GM12878 (cell line): ENCODE results near the gene ART5. TPM values are rescaled to one million over a fixed set of nuclear protein-coding genes. Genes with fewer than 3 reads are reported as not detected.

Source experiments
- ATAC-seq: fragments of 200-7000 bp; cut with Tn5 transposase; 3 replicates; pipeline ENCODE4 v1.9.1; 2020; ENCODE audit warnings: mild to moderate bottlenecking, moderate library complexity
- BruUV-seq: library from RNA; stranded (reverse); fragments of 400-500 nt; replicated peaks from 2 replicates; lab custom pipeline; 2021; lab: Mats Ljungman, UMichigan
- CTCF ChIA-PET: fragments of 300-600 bp; sonication (Branson Sonifier 250); formaldehyde crosslinking; extraction: SDS; loops from one replicate; lab custom pipeline; 2021; ENCODE audit warnings: inconsistent platforms; lab: Yijun Ruan, JAX
- POLR2A ChIA-PET: fragments of 350-600 bp; formaldehyde crosslinking; extraction: SDS; loops from one replicate; lab custom pipeline; 2021; ENCODE audit warnings: inconsistent platforms; lab: Charles Lee
- RAD21 ChIA-PET: fragments of 300-600 bp; sonication (Branson Sonifier 250); formaldehyde crosslinking; loops from one replicate; lab custom pipeline; 2023; ENCODE audit warnings: antibody characterized with exemption; ENCODE audit not compliant: unreplicated experiment; lab: Charles Lee
- SMC1A ChIA-PET: fragments of 300-600 bp; sonication (Branson Sonifier 250); formaldehyde crosslinking; loops from one replicate; lab custom pipeline; 2023; ENCODE audit not compliant: unreplicated experiment, uncharacterized antibody; lab: Charles Lee
- DNase-seq: peaks from one replicate; pipeline ENCODE4 v3.0.0-alpha.2; 2011; ENCODE audit warnings: low read depth, low spot score
- FAIRE-seq: peaks from 3 replicates; lab custom pipeline; 2011; peaks lifted over from hg19 to GRCh38; lab: Jason Lieb, UNC
- H2AFZ ChIP-seq: 2 replicates; pipeline ENCODE4 v1.6.0; 2011; ENCODE audit warnings: low read depth, low read length, control low read depth; ENCODE audit not compliant: control insufficient read depth
- H3K27ac ChIP-seq: 2 replicates; pipeline ENCODE4 v1.5.1; 2011; ENCODE audit warnings: control low read depth; ENCODE audit not compliant: control insufficient read depth, insufficient read depth
- H3K27me3 ChIP-seq, 2 experiments: replicated peaks in 1 of 2; 2 replicates each; pipeline versions ENCODE4 v1.6.0 to v1.6.1; 2011; ENCODE audit warnings: low read length in 1 of 2; ENCODE audit not compliant: control insufficient read depth in 2 of 2, insufficient read depth in 2 of 2
- H3K36me3 ChIP-seq, 2 experiments: 2 replicates each; pipeline ENCODE4 v1.5.1; 2011; ENCODE audit warnings: low read length in 1 of 2; ENCODE audit not compliant: control insufficient read depth in 2 of 2, insufficient read depth in 2 of 2
- H3K4me1 ChIP-seq: 2 replicates; pipeline ENCODE4 v1.6.1; 2011; ENCODE audit warnings: mild to moderate bottlenecking, low read length, moderate library complexity, mixed read lengths; ENCODE audit not compliant: control insufficient read depth, insufficient read depth
- H3K4me2 ChIP-seq: 2 replicates; pipeline ENCODE4 v1.6.0; 2011; ENCODE audit warnings: control low read depth; ENCODE audit not compliant: control insufficient read depth, insufficient read depth
- H3K4me3 ChIP-seq: fragments of 200-600 bp; sonication (generic); 2 replicates; pipeline ENCODE4 v1.5.1; 2016
- H3K79me2 ChIP-seq: 2 replicates; pipeline ENCODE4 v1.6.0; 2011; ENCODE audit warnings: low read length; ENCODE audit not compliant: control insufficient read depth, insufficient read depth
- H3K9ac ChIP-seq: 2 replicates; pipeline ENCODE4 v1.8.0; 2011; ENCODE audit warnings: low read length, control low read depth, mixed read lengths; ENCODE audit not compliant: control insufficient read depth, insufficient read depth
- H3K9me3 ChIP-seq: replicated peaks from 3 replicates; pipeline ENCODE4 v1.5.1; 2011; ENCODE audit warnings: mild to moderate bottlenecking, low read length; ENCODE audit not compliant: control insufficient read depth, insufficient read depth
- H4K20me1 ChIP-seq: 2 replicates; pipeline ENCODE4 v1.6.0; 2011; ENCODE audit not compliant: control insufficient read depth, insufficient read depth
- ASH2L ChIP-seq: fragments of 300-600, 200-600 bp; sonication (generic); IDR thresholded peaks from 2 replicates; pipeline ENCODE4 v1.6.1; 2017; ENCODE audit warnings: low read depth, mild to moderate bottlenecking, borderline replicate concordance
- CHD1 ChIP-seq: IDR thresholded peaks from 2 replicates; pipeline ENCODE4 v1.6.1; 2012; ENCODE audit warnings: low read depth, low read length, improper control_type of control experiment
- CHD2 ChIP-seq: IDR thresholded peaks from 2 replicates; pipeline ENCODE4 v1.6.1; 2011; ENCODE audit warnings: low read depth, low read length, improper control_type of control experiment, borderline replicate concordance
- EP300 ChIP-seq, 2 experiments: fragments of 150-350 bp in 1 of 2; IDR thresholded peaks; 2 replicates each; pipeline ENCODE4 v1.6.1; 2011 to 2012; ENCODE audit warnings: low read depth in 2 of 2, low read length in 2 of 2, borderline replicate concordance in 1 of 2, improper control_type of control experiment in 1 of 2, inconsistent platforms in 1 of 2; ENCODE audit not compliant: control insufficient read depth in 1 of 2
- HDAC6 ChIP-seq: fragments of 200-600 bp; sonication (generic); IDR thresholded peaks from one replicate; pipeline ENCODE4 v1.8.0; 2017; ENCODE audit warnings: antibody characterized with exemption; ENCODE audit not compliant: unreplicated experiment
- MTA2 ChIP-seq: fragments of 450-650 bp; IDR thresholded peaks from 2 replicates; pipeline ENCODE4 v1.6.1; 2016; ENCODE audit warnings: low read depth, mild to moderate bottlenecking, moderate library complexity
- WGBS: methylation state at CpG from one replicate; pipeline ENCODE4 v1.1.6; 2016; ENCODE audit warnings: low lambda C conversion rate; ENCODE audit not compliant: insufficient replicate concordance, insufficient coverage; ENCODE audit errors: missing lambda C conversion rate; 5-methylcytosine and 5-hydroxymethylcytosine counted together
- in situ Hi-C: fragments of 300-500 bp; cut with MboI; formaldehyde crosslinking; loops from 9 replicates; pipeline ENCODE4 v1.14.3; 2018; ENCODE audit warnings: mixed read lengths
- intact Hi-C: fragments of 100-400 bp; cut with micrococcal nuclease; formaldehyde crosslinking; loops from one replicate; pipeline ENCODE4 v1.14.2; 2022; ENCODE audit not compliant: unreplicated experiment
- polyA plus RNA-seq, 11 experiments: library from polyadenylated mRNA; depleted of rRNA in 4 of 11; unstranded in 6 of 11; stranded (reverse) in 5 of 11; fragments of >200 nt; fragmentation: Nextera tagmentation in 4 of 11; fragmentation: Illumina TruSeq in 1 of 11; extraction: Ambion mirVana in 4 of 11; extraction: Trizol in 1 of 11; gene quantifications; 1 replicate in 1 of 11; 2 replicates in 10 of 11; pipeline versions ENCODE4 v1.2.1 to v1.2.3, GENCODE V29; 2011 to 2016; ENCODE audit warnings: inconsistent platforms in 2 of 11, missing spikeins in 2 of 11, low read depth in 1 of 11
- total RNA-seq, 4 experiments: library from RNA; depleted of rRNA in 3 of 4; stranded (reverse); fragments of >200 nt in 3 of 4; fragmentation: Illumina TruSeq in 1 of 4; extraction: Trizol in 1 of 4; gene quantifications; 2 replicates each; pipeline versions ENCODE4 v1.2.1 to v1.2.3, GENCODE V29; 2013 to 2021

ART5 gene
- total and polyA plus RNA-seq, 10 of the 15 experiments (the other 5 are each of a cell fraction or from before 2014, with no cell fraction given) = 0.06 TPM; not detected in 9

GRCh38 chr11:3641191-3641590 is 601 bp downstream of the ART5 start:
- Histone ChIP-seq H2AFZ (no peak overlapping the region), H4K20me1 (no peaks in the 10 kb centered on the region), H3K36me3 (no peaks in the 10 kb centered on the region), H3K4me3 (no peak overlapping the region), H3K9ac (no peak overlapping the region), H3K27ac (no peak overlapping the region)
- BruUV-seq = no TSS peak
- ATAC-seq = no peak
- CTCF ChIA-PET = no interaction called here
- in situ Hi-C loops = no loop called here
- RAD21 ChIA-PET = no interaction called here
- intact Hi-C loops = no loop called here
- TF ChIP-seq CHD2 = no peak
- TF ChIP-seq HDAC6 = no peak
- TF ChIP-seq CHD1 = no peak
- no peak for TF ChIP-seq EP300 (IDR thresholded peaks at IDR 0.05; ENCODE audit: borderline replicate concordance in 1 of 2, control insufficient read depth in 1 of 2, low read depth in 2 of 2, low read length in 2 of 2)
- TF ChIP-seq, all 136 proteins: peak for 0
- Histone ChIP-seq H3K79me2 (no peaks in the 10 kb centered on the region), H3K4me1 (peaks cover 2% of the 10 kb centered on the region; the same call in 1 of the 2 replicates), H3K4me2 (no peak overlapping the region), H3K27me3 (no peaks in the 10 kb centered on the region; a peak in 2 of 4 replicates), H3K9me3 (no peaks in the 10 kb centered on the region; the same call in 2 of the 3 replicates)
- 34% methylated on average over 8 of the region's 8 CpGs for WGBS
- SMC1A ChIA-PET = no interaction called here
- POLR2A ChIA-PET = no interaction called here
- FAIRE-seq (no peak), DNase-seq (no peak)

GRCh38 chr11:3639841-3640240 is 2.0 kb downstream of the ART5 start:
- intact Hi-C loops (no loop called here), in situ Hi-C loops (loop anchor here (10.0 kb wide), 1 partner anchor 55 kb away; no protein-coding TSS in a partner anchor)
- no peak for DNase-seq
- no peak overlapping the region for H3K4me2 ChIP-seq
- no peak overlapping the region for H3K4me3 ChIP-seq
- no peaks in the 10 kb centered on the region; the same call in 2 of the 3 replicates for H3K9me3 ChIP-seq
- no peaks in the 10 kb centered on the region for H3K36me3 ChIP-seq
- ChIA-PET SMC1A (no interaction called here), CTCF (interaction anchor here (1.1 kb wide), 1 partner anchor 30 kb away, joined by 4 read pairs; no protein-coding TSS in a partner anchor), RAD21 (no interaction called here)
- no peak overlapping the region for H2AFZ ChIP-seq
- no TSS peak for BruUV-seq
- H3K27me3 ChIP-seq = no peaks in the 10 kb centered on the region; a peak in 3 of 4 replicates
- peaks cover 2% of the 10 kb centered on the region; the same call in 1 of the 2 replicates for H3K4me1 ChIP-seq
- no peak for TF ChIP-seq ASH2L
- TF ChIP-seq MTA2 = no peak
- TF ChIP-seq, all 136 proteins: peak for 0
- POLR2A ChIA-PET = no interaction called here
- Histone ChIP-seq H3K79me2 (no peaks in the 10 kb centered on the region), H4K20me1 (no peaks in the 10 kb centered on the region), H3K9ac (no peak overlapping the region), H3K27ac (no peak overlapping the region)
- ATAC-seq (no peak), FAIRE-seq (no peak)
- 65% methylated on average over 14 of the region's 14 CpGs for WGBS
